Daoy (cell line): ENCODE results near the gene UPK1B. TPM values are rescaled to one million over a fixed set of nuclear protein-coding genes. Genes with fewer than 3 reads are reported as not detected.
"Not testable (repeated sequence)": the region's sequence is repeated elsewhere in the genome, so short reads cannot be mapped to it uniquely, and the experiment has no call there.

Source experiments
- DNase-seq: peaks from one replicate; pipeline ENCODE4 v3.0.0-alpha.2; 2015; ENCODE audit warnings: low read depth
- total RNA-seq: library from RNA; depleted of rRNA; stranded (reverse); fragments of >200 nt; shearing (Covaris generic); gene quantifications from 2 replicates; pipeline ENCODE4 v1.2.3, GENCODE V29; 2014

The UPK1B gene
- total RNA-seq, 1 experiment from 2014 or later = not detected

GRCh38 chr3:119225121-119225520, 51.7 kb downstream of the UPK1B start:
- DNase-seq = no peak

- no peak for DNase-seq
Measured at GRCh38 chr3:119227070-119227850, 53.9 kb downstream of the UPK1B start.

- DNase-seq = no peak
Measured at GRCh38 chr3:119228373-119229145, 55.2 kb downstream of the UPK1B start.

GRCh38 chr3:119229190-119229589, 55.8 kb downstream of the UPK1B start:
- no peak for DNase-seq

GRCh38 chr3:119230071-119230470, 56.7 kb downstream of the UPK1B start:
- no peak for DNase-seq

GRCh38 chr3:119230745-119231144, 57.3 kb downstream of the UPK1B start:
- no peak for DNase-seq

- DNase-seq = no peak
Measured at GRCh38 chr3:119234610-119235009, 61.2 kb downstream of the UPK1B start.

GRCh38 chr3:119235151-119235550, 61.8 kb downstream of the UPK1B start:
- peak; percentile 25 for DNase-seq

GRCh38 chr3:119236756-119237155, 63.4 kb downstream of the UPK1B start:
- DNase-seq = no peak

- no peak for DNase-seq
Measured at GRCh38 chr3:119237299-119237698, 63.9 kb downstream of the UPK1B start.

GRCh38 chr3:119238363-119238762, 65.0 kb downstream of the UPK1B start:
- DNase-seq = no peak

- no peak for DNase-seq
Measured at GRCh38 chr3:119239206-119239820, 65.9 kb downstream of the UPK1B start.

- peak; percentile 15 for DNase-seq
Measured at GRCh38 chr3:119240101-119240590, 66.7 kb downstream of the UPK1B start.

GRCh38 chr3:119240591-119241434, 67.4 kb downstream of the UPK1B start, which contains the start of gene B4GALT4:
Gene B4GALT4 (minus strand): TSS chr3:119240878. CDS start chr3:119230099, 10,779 bp downstream.
- DNase-seq = peak; percentile 91

- not testable (repeated sequence) for DNase-seq
Measured at GRCh38 chr3:119242387-119243057, 69.1 kb downstream of the UPK1B start.

GRCh38 chr3:119243058-119243529, 69.7 kb downstream of the UPK1B start:
- not testable (repeated sequence) for DNase-seq

GRCh38 chr3:119243712-119244111, 70.3 kb downstream of the UPK1B start:
- DNase-seq = no peak

- DNase-seq = no peak
Measured at GRCh38 chr3:119245778-119246177, 72.4 kb downstream of the UPK1B start.
